ENCODE data around the gene GRM4. TPM values are rescaled to one million over a fixed set of nuclear protein-coding genes. Genes with fewer than 3 reads are reported as not detected.
"Not testable (repeated sequence)": the region's sequence is repeated elsewhere in the genome, so short reads cannot be mapped to it uniquely, and the experiment has no call there.

The GRM4 gene
- total and polyA plus RNA-seq, 2 donors from 2014 or later = not detected

GRCh38 chr6:34189806-34190503, 44.1 kb upstream of the GRM4 start:
- H3K27me3 ChIP-seq (ENCODE audit: control insufficient read depth, insufficient read depth, low read length) = no peaks in the 10 kb centered on the region
- H3K27ac ChIP-seq (ENCODE audit: low read depth in 2 of 2, low read length in 2 of 2) = no peak overlapping the region
- no peak for TF ChIP-seq CTCF (IDR thresholded peaks at IDR 0.05; ENCODE audit: borderline replicate concordance, extremely low read depth, insufficient read depth)
- no peaks in the 10 kb centered on the region for H3K4me1 ChIP-seq (ENCODE audit: control insufficient read depth in 2 of 3, insufficient read depth in 2 of 3, low read depth in 1 of 3, low read length in 3 of 3)
- no peak overlapping the region for H3K4me3 ChIP-seq (ENCODE audit: low read length in 3 of 3)
- intact Hi-C loops (cut with DNase I) = loop anchor here (10.0 kb wide), 1 partner anchor 415 kb away; no protein-coding TSS in a partner anchor
- H3K9me3 ChIP-seq (ENCODE audit: control insufficient read depth in 2 of 3, insufficient read depth in 1 of 3, low read length in 3 of 3) = no peaks in the 10 kb centered on the region
- no peaks in the 10 kb centered on the region for H3K36me3 ChIP-seq (ENCODE audit: control insufficient read depth in 2 of 3, insufficient read depth in 3 of 3, low read length in 3 of 3)
- DNase-seq (peak in 1 of 5 donors; percentile 14), FAIRE-seq (no peak)
- no peak overlapping the region for H3K9ac ChIP-seq (ENCODE audit: low read length in 3 of 3)

- H3K27me3 ChIP-seq (ENCODE audit: control insufficient read depth, insufficient read depth, low read length); H3K36me3 ChIP-seq (ENCODE audit: control insufficient read depth in 2 of 3, insufficient read depth in 3 of 3, low read length in 3 of 3); H3K4me3 ChIP-seq (ENCODE audit: low read length in 3 of 3); H3K27ac ChIP-seq (ENCODE audit: low read depth in 2 of 2, low read length in 2 of 2); H3K9me3 ChIP-seq (ENCODE audit: control insufficient read depth in 2 of 3, insufficient read depth in 1 of 3, low read length in 3 of 3); intact Hi-C loops (cut with DNase I); FAIRE-seq; H3K4me1 ChIP-seq (ENCODE audit: control insufficient read depth in 2 of 3, insufficient read depth in 2 of 3, low read depth in 1 of 3, low read length in 3 of 3); H3K9ac ChIP-seq (ENCODE audit: low read length in 3 of 3): not testable (repeated sequence)
- DNase-seq = peak in 1 of 5 donors; percentile 20
Observed at GRCh38 chr6:34184726-34185125, 38.8 kb upstream of the GRM4 start.

- H3K4me3 ChIP-seq (ENCODE audit: low read length in 3 of 3) = no peak overlapping the region
Observed at GRCh38 chr6:34182751-34183531, 37.1 kb upstream of the GRM4 start.

More at GRCh38 chr6:34182751-34183531, 37.1 kb upstream of the GRM4 start:
- TF ChIP-seq CTCF (IDR thresholded peaks at IDR 0.05; ENCODE audit: borderline replicate concordance, extremely low read depth, insufficient read depth) = no peak
- DNase-seq (peak in 1 of 5 donors; percentile 52), FAIRE-seq (no peak)
- no peak overlapping the region for H3K27ac ChIP-seq (ENCODE audit: low read depth in 2 of 2, low read length in 2 of 2)
- H3K9ac ChIP-seq (ENCODE audit: low read length in 3 of 3) = no peak overlapping the region
- no peaks in the 10 kb centered on the region for H3K27me3 ChIP-seq (ENCODE audit: control insufficient read depth, insufficient read depth, low read length)
- intact Hi-C loops (cut with DNase I) = no loop called here
- peaks cover 0 to 4% (median 0%) of the 10 kb centered on the region in 3 donors for H3K9me3 ChIP-seq (ENCODE audit: control insufficient read depth in 2 of 3, insufficient read depth in 1 of 3, low read length in 3 of 3)
- no peaks in the 10 kb centered on the region for H3K4me1 ChIP-seq (ENCODE audit: control insufficient read depth in 2 of 3, insufficient read depth in 2 of 3, low read depth in 1 of 3, low read length in 3 of 3)
- no peaks in the 10 kb centered on the region for H3K36me3 ChIP-seq (ENCODE audit: control insufficient read depth in 2 of 3, insufficient read depth in 3 of 3, low read length in 3 of 3)
